GM12873 (cell line): Measurements from ENCODE around the gene TRAPPC2L.

Experiments used
- CTCF ChIP-seq: IDR thresholded peaks from 2 replicates; pipeline ENCODE4 v1.5.1; 2012; ENCODE audit warnings: low read depth, mild to moderate bottlenecking, moderate library complexity, low read length, control low read depth; ENCODE audit not compliant: insufficient read depth; ENCODE audit errors: missing control alignments

The TRAPPC2L gene

GRCh38 chr16:88864521-88864920, 7.6 kb downstream of the TRAPPC2L start:
- TF ChIP-seq CTCF = no peak

- TF ChIP-seq CTCF = no peak
Measured at GRCh38 chr16:88865310-88865709, 8.4 kb downstream of the TRAPPC2L start.

GRCh38 chr16:88865742-88866141, 8.8 kb downstream of the TRAPPC2L start:
- no peak for TF ChIP-seq CTCF

- TF ChIP-seq CTCF = no peak
Measured at GRCh38 chr16:88866151-88866920, 9.4 kb downstream of the TRAPPC2L start, which contains the start of gene PABPN1L. Gene PABPN1L (minus strand): TSS chr16:88866660. CDS start chr16:88866606, 54 bp downstream.

- no peak for TF ChIP-seq CTCF
Measured at GRCh38 chr16:88867581-88868246, 10.8 kb downstream of the TRAPPC2L start.

GRCh38 chr16:88868974-88869672, 12.2 kb downstream of the TRAPPC2L start:
- TF ChIP-seq CTCF = no peak

GRCh38 chr16:88869673-88869980, 12.7 kb downstream of the TRAPPC2L start:
- no peak for TF ChIP-seq CTCF
